ENCODE measurements around the gene CBX6. TPM values are rescaled to one million over a fixed set of nuclear protein-coding genes. Genes with fewer than 3 reads are reported as not detected.

CBX6 gene
- total RNA-seq, 1 experiment from 2014 or later: 31.4 TPM

GRCh38 chr22:38861927-38862326 is 10.1 kb downstream of the CBX6 start:
- DNase-seq: peak; percentile 25
- H3K56ac ChIP-seq (ENCODE audit: insufficient read length, low read depth, low read length): no peak overlapping the region
- no peak overlapping the region for H4K91ac ChIP-seq (ENCODE audit: insufficient read length, low read depth, low read length)
- no peaks in the 10 kb centered on the region for H4K20me1 ChIP-seq (ENCODE audit: control insufficient read depth, insufficient read depth, insufficient read length)
- peak overlapping the region; percentile 46; the same call in 1 of the 2 replicates for H3K14ac ChIP-seq (ENCODE audit: insufficient read depth, low read length)
- H2AFZ ChIP-seq (ENCODE audit: low read length): no peak overlapping the region
- no peak overlapping the region for H4K5ac ChIP-seq (ENCODE audit: insufficient read length, low read depth, low read length)
- no peak overlapping the region for H2BK12ac ChIP-seq (ENCODE audit: insufficient read length, low read depth, low read length)
- H2BK20ac ChIP-seq (ENCODE audit: low read depth, low read length, poor library complexity, severe bottlenecking): no peak overlapping the region
- no peaks in the 10 kb centered on the region; the same call in 1 of the 2 replicates for H3K4me1 ChIP-seq (ENCODE audit: insufficient read depth, low read length)
- peaks cover 3% of the 10 kb centered on the region for H3K27me3 Mint-ChIP-seq (ENCODE audit: low read depth)
- H3K79me2 ChIP-seq (ENCODE audit: insufficient read depth, low read length): no peaks in the 10 kb centered on the region
- WGBS (ENCODE audit: extremely low coverage, insufficient read length, low lambda C conversion rate): no CpG with 5 or more reads among the region's 12 CpGs
- no peak overlapping the region for H3K27ac ChIP-seq (ENCODE audit: insufficient read length, low read depth, low read length)
- peak; percentile 22; the same call in 2 of the 3 replicates for TF ChIP-seq CTCF (conservative IDR thresholded peaks at IDR 0.05)
- no peak overlapping the region for H3K4me2 ChIP-seq (ENCODE audit: insufficient read depth, insufficient read length, low read length)
- H2BK5ac ChIP-seq (ENCODE audit: insufficient read length, low read length): no peak overlapping the region
- peaks cover 2 to 10% (median 8%) of the 10 kb centered on the region in 3 experiments; a peak in 5 of 7 replicates for H3K36me3 Mint-ChIP-seq (ENCODE audit: insufficient read depth in 1 of 3, low read depth in 3 of 3)
- no peak overlapping the region for H3T11ph ChIP-seq (ENCODE audit: low read length)
- no peak overlapping the region for H3K23ac ChIP-seq (ENCODE audit: insufficient read length, low read depth, low read length)
- H3K9me3 ChIP-seq (ENCODE audit: control insufficient read depth, low read depth, low read length): no peaks in the 10 kb centered on the region
- no peaks in the 10 kb centered on the region for H3K79me1 ChIP-seq (ENCODE audit: insufficient read depth, low read depth, low read length, poor library complexity, severe bottlenecking)
- no peak overlapping the region for H2BK15ac ChIP-seq (ENCODE audit: low read depth, low read length)
- no peak overlapping the region for H4K8ac ChIP-seq (replicated peaks; ENCODE audit: insufficient read length, low read depth, low read length)
- no peaks in the 10 kb centered on the region for H3K9me3 Mint-ChIP-seq
- H3K4me3 Mint-ChIP-seq: no peak overlapping the region
- no peak overlapping the region for H3K4ac ChIP-seq (ENCODE audit: low read depth, low read length)
- H3K27me3 ChIP-seq (ENCODE audit: insufficient read depth, low read length): no peaks in the 10 kb centered on the region
- H2AK5ac ChIP-seq (ENCODE audit: insufficient read length, low read length): no peak overlapping the region
- H3K18ac ChIP-seq (ENCODE audit: insufficient read length, low read depth, low read length): no peak overlapping the region
- H3K9ac ChIP-seq (ENCODE audit: extremely low read depth, insufficient read length, low read length): no peak overlapping the region
- H3K23me2 ChIP-seq (ENCODE audit: insufficient read length, low read depth, low read length, poor library complexity, severe bottlenecking): no peaks in the 10 kb centered on the region
- peaks cover 30 to 49% of the 10 kb centered on the region in 2 experiments for H3K4me1 Mint-ChIP-seq
- no peak overlapping the region for H2BK120ac ChIP-seq (ENCODE audit: low read depth, low read length, poor library complexity, severe bottlenecking)
- no peak overlapping the region for H3K27ac Mint-ChIP-seq
